HG02970 (cell line): ENCODE results near the gene B4GALNT1.
"Not testable (repeated sequence)": the region's sequence is repeated elsewhere in the genome, so short reads cannot be mapped to it uniquely, and the experiment has no call there.

Experiments
- ATAC-seq: cut with Tn5 transposase; IDR thresholded peaks from one replicate; pipeline ENCODE4 v1.9.1; 2021; ENCODE audit warnings: mild to moderate bottlenecking, moderate library complexity, moderate number of reproducible peaks; ENCODE audit not compliant: unreplicated experiment, low FRiP score

Gene B4GALNT1

GRCh38 chr12:57632958-57633840, at the start of gene B4GALNT1:
TSS of gene B4GALNT1 (minus strand) at chr12:57633201. CDS start at chr12:57632132, 1,069 bp downstream.
- ATAC-seq: peak; percentile 53

GRCh38 chr12:57679697-57680096, 46.7 kb upstream of the B4GALNT1 start:
- ATAC-seq: no peak

- not testable (repeated sequence) for ATAC-seq
These were observed 44.9 kb upstream of the B4GALNT1 start for GRCh38 chr12:57677947-57678346.

GRCh38 chr12:57674691-57675090, 41.7 kb upstream of the B4GALNT1 start:
- ATAC-seq: no peak

- ATAC-seq: no peak
These were observed 39.8 kb upstream of the B4GALNT1 start for GRCh38 chr12:57672801-57673200.

GRCh38 chr12:57671811-57672210, 38.8 kb upstream of the B4GALNT1 start:
- not testable (repeated sequence) for ATAC-seq

- not testable (repeated sequence) for ATAC-seq
These were observed 36.7 kb upstream of the B4GALNT1 start for GRCh38 chr12:57669691-57670090.

GRCh38 chr12:57666897-57667296, 33.9 kb upstream of the B4GALNT1 start:
- no peak for ATAC-seq

GRCh38 chr12:57665066-57665820, 32.2 kb upstream of the B4GALNT1 start:
- ATAC-seq: not testable (repeated sequence)

- no peak for ATAC-seq
These were observed 28.4 kb upstream of the B4GALNT1 start for GRCh38 chr12:57661376-57661775.

GRCh38 chr12:57658890-57659289, 25.9 kb upstream of the B4GALNT1 start:
- no peak for ATAC-seq

- no peak for ATAC-seq
These were observed 24.7 kb upstream of the B4GALNT1 start for GRCh38 chr12:57657744-57658143.

GRCh38 chr12:57656408-57656807, 23.4 kb upstream of the B4GALNT1 start:
- not testable (repeated sequence) for ATAC-seq

- ATAC-seq: no peak
These were observed 22.7 kb upstream of the B4GALNT1 start for GRCh38 chr12:57655541-57656240.

GRCh38 chr12:57654042-57654441, 21.0 kb upstream of the B4GALNT1 start:
- no peak for ATAC-seq

- not testable (repeated sequence) for ATAC-seq
These were observed 13.7 kb upstream of the B4GALNT1 start for GRCh38 chr12:57646659-57647049.

- not testable (repeated sequence) for ATAC-seq
These were observed 13.1 kb upstream of the B4GALNT1 start for GRCh38 chr12:57645990-57646658.

- no peak for ATAC-seq
These were observed 8.9 kb upstream of the B4GALNT1 start for GRCh38 chr12:57641699-57642442.

GRCh38 chr12:57640175-57641042, 7.4 kb upstream of the B4GALNT1 start:
- ATAC-seq: no peak
